Right lobe of liver (tissue), 4 donors: ENCODE measurements around the gene EDNRA.

ENCODE experiments used
- POLR2A ChIP-seq: fragments of 450-650 bp; IDR thresholded peaks from one replicate; pipeline ENCODE4 v1.6.1; 2017; ENCODE audit warnings: antibody characterized with exemption, mild to moderate bottlenecking
- TF ChIP-seq, protein P1 (sequence below), 4 donors: fragments of 200-600 bp in 3 of 4; fragments of 450-650 bp in 1 of 4; IDR thresholded peaks; one replicate each; pipeline versions ENCODE4 v1.5.1 to v1.8.0; 2016 to 2022; ENCODE audit warnings: antibody characterized with exemption in 4 of 4, mild to moderate bottlenecking in 2 of 4
- donor health status: DM: no; HTN: no; CAD: no.
- donor health status: DM: no; HTN: no; CAD: no.
- donor health status: DM: no; HTN: yes; CAD: no.

DNA sequence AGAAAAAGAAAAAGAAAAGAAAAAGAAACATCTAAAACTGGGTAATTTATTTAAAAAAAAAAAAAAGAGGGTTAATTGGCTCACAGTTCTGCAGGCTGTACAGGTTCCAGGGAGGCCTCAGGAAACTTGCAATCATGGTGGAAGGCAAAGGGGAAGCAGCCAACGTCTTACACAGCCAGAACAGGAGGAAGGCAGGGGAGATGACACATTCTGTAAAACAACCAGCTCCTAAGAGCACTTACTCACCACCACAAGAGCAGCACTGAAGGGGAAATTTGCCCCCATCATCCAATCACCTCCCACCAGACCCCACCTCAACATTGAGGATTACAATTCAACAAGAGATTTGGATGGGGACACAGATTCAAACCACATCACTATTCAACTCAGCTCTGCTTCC lies 99.5 kb downstream of the EDNRA start:
- TF ChIP-seq, protein P1, sequence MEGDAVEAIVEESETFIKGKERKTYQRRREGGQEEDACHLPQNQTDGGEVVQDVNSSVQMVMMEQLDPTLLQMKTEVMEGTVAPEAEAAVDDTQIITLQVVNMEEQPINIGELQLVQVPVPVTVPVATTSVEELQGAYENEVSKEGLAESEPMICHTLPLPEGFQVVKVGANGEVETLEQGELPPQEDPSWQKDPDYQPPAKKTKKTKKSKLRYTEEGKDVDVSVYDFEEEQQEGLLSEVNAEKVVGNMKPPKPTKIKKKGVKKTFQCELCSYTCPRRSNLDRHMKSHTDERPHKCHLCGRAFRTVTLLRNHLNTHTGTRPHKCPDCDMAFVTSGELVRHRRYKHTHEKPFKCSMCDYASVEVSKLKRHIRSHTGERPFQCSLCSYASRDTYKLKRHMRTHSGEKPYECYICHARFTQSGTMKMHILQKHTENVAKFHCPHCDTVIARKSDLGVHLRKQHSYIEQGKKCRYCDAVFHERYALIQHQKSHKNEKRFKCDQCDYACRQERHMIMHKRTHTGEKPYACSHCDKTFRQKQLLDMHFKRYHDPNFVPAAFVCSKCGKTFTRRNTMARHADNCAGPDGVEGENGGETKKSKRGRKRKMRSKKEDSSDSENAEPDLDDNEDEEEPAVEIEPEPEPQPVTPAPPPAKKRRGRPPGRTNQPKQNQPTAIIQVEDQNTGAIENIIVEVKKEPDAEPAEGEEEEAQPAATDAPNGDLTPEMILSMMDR (IDR thresholded peaks at IDR 0.05) = no peak
- TF ChIP-seq POLR2A = no peak
